Brain microvascular endothelial cell (primary cell): Measurements from ENCODE around the gene KCNE5.
"Not testable (repeated sequence)": the region's sequence is repeated elsewhere in the genome, so short reads cannot be mapped to it uniquely, and the experiment has no call there.

Experiments
- DNase-seq: peaks from one replicate; pipeline ENCODE4 v3.0.0-alpha.2; 2020
- H3K27ac ChIP-seq: fragments of 250-450 bp; sonication (Bioruptor Pico); 2 replicates; pipeline ENCODE4 v1.5.1; 2020; ENCODE audit warnings: mild to moderate bottlenecking, moderate library complexity
- H3K27me3 ChIP-seq: fragments of 250-450 bp; sonication (Bioruptor Pico); replicated peaks from 2 replicates; pipeline ENCODE4 v1.5.1; 2020; ENCODE audit warnings: mild to moderate bottlenecking
- H3K36me3 ChIP-seq: fragments of 250-450 bp; sonication (Bioruptor Pico); replicated peaks from 2 replicates; pipeline ENCODE4 v1.5.1; 2020; ENCODE audit warnings: mild to moderate bottlenecking
- H3K4me3 ChIP-seq: 2 replicates; pipeline ENCODE4 v1.5.1; 2011; ENCODE audit warnings: low read depth, mild to moderate bottlenecking, control low read depth, low read length, moderate library complexity
- CTCF ChIP-seq: IDR thresholded peaks from 2 replicates; pipeline ENCODE4 v1.5.1; 2011; ENCODE audit warnings: low read depth, mild to moderate bottlenecking, moderate library complexity, low read length, control low read depth, inconsistent platforms; ENCODE audit errors: missing control alignments
- in situ Hi-C: cut with HindIII; loops from 2 replicates; pipeline ENCODE4 v1.10.0; 2017; ENCODE audit warnings: low sequenced_read_pairs, low pct_ligation_motif_present

Gene KCNE5

DNA sequence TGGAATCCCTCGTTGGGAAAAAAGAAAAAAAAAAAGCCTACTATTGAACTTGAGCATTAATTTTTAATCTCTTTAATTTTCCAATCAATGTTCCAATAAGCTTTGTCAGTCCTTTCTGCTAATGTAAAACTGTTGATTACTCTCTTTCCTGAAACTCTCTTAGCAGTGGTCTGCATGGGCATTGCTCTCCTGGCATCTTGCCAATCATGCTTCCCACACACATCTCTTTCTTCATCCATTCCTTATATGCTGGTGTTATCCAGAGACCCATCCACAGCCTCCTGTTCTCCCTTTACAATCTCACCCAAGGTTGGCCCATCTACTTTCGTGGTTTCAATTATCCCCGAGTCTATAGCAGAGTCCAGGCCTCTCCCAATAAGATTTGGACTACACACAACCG is 31.8 kb upstream of the KCNE5 start:
- H3K27ac ChIP-seq = no peak overlapping the region
- H3K4me3 ChIP-seq = no peak overlapping the region
- DNase-seq = no peak
- no peak for TF ChIP-seq CTCF
- in situ Hi-C loops = no loop called here
- H3K36me3 ChIP-seq = peaks cover 8% of the 10 kb centered on the region
- no peaks in the 10 kb centered on the region for H3K27me3 ChIP-seq

GRCh38 chrX:109655502-109656201 is 30.7 kb upstream of the KCNE5 start:
- no peak for TF ChIP-seq CTCF
- Histone ChIP-seq H3K4me3 (no peak overlapping the region), H3K27me3 (no peaks in the 10 kb centered on the region), H3K27ac (no peak overlapping the region), H3K36me3 (peaks cover 8% of the 10 kb centered on the region)
- no peak for DNase-seq
- in situ Hi-C loops = no loop called here

DNA sequence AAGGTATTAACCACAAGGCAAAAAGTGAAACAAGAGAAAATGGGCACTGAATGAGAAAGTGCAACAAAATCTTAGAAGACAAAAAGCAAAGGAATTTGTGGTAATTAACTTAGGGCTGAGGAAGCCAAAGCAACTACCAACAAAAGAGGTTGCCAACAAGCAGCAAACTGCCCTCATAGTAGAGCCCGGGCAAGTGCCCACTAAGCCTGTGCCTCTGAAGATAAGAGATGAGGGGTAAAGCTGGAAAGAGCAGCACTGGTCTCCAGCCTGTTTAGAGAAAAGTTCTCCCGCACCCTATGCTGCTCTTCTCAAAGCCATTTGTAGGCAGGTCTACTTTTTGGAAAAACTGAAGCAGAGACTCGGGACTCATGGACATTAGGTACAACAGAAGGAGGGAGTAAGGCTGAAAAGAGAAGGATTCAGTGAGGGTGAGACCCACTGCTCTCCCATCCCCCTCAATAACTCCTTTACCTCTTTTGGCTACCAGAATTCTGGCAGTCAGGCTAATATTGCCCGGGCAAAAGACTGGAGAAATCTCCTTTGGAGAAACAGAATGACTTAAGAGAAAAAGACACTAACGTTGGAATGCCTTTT is 29.6 kb upstream of the KCNE5 start:
- in situ Hi-C loops = no loop called here
- Histone ChIP-seq H3K36me3 (peaks cover 8% of the 10 kb centered on the region), H3K27ac (no peak overlapping the region), H3K27me3 (no peaks in the 10 kb centered on the region), H3K4me3 (no peak overlapping the region)
- no peak for TF ChIP-seq CTCF
- DNase-seq = no peak

- H3K4me3 ChIP-seq = not testable (repeated sequence)
Observed at GRCh38 chrX:109644671-109645070, 19.7 kb upstream of the KCNE5 start.

DNA sequence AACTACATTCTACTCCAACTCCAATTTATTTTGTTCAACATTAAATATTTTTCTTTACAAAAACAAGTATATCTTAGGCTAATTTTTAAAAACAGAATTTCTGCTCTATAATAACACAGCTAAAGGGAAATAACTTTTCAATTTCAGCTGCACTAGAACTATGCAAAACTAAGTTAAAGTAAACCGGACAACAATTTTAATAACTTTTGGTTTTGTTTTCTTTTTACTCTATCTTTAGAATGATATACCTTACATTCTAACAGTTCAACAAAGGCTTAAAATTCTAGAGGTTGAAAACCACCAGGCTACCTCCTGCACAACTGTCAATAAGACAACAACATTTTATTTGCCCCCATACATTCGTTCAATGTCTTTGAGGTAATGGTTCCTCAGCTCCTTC is 18.7 kb upstream of the KCNE5 start:
- in situ Hi-C loops = no loop called here
- H3K36me3 ChIP-seq = no peaks in the 10 kb centered on the region
- no peak for DNase-seq
- H3K27ac ChIP-seq = no peak overlapping the region
- TF ChIP-seq CTCF = no peak
- no peaks in the 10 kb centered on the region for H3K27me3 ChIP-seq
- H3K4me3 ChIP-seq = no peak overlapping the region

More at GRCh38 chrX:109644671-109645070, 19.7 kb upstream of the KCNE5 start:
- H3K27ac ChIP-seq, DNase-seq, in situ Hi-C loops, H3K36me3 ChIP-seq, H3K27me3 ChIP-seq: not testable (repeated sequence)

DNA sequence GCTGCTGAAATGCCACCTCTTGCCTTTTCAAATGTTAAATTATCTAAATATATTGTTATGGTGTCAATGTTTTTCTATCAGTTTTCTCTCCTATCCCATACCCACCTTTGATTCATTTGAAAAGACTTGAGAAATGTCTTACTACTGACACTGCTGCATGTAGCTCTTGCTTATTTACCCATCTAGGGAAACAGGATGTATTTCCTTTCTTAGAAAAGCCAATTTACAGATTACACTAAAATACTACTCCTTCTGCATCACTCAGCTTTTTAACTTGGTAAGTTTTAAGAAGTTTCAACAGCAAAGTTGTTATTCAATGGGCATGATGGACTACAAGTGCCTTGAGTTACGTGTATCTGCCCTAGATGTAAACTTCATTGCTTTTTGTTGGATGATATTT is 13.2 kb upstream of the KCNE5 start:
- H3K4me3 ChIP-seq = no peak overlapping the region
- in situ Hi-C loops = no loop called here
- H3K36me3 ChIP-seq = no peaks in the 10 kb centered on the region
- H3K27me3 ChIP-seq = no peaks in the 10 kb centered on the region
- no peak for TF ChIP-seq CTCF
- H3K27ac ChIP-seq = no peak overlapping the region
- DNase-seq = no peak

DNA sequence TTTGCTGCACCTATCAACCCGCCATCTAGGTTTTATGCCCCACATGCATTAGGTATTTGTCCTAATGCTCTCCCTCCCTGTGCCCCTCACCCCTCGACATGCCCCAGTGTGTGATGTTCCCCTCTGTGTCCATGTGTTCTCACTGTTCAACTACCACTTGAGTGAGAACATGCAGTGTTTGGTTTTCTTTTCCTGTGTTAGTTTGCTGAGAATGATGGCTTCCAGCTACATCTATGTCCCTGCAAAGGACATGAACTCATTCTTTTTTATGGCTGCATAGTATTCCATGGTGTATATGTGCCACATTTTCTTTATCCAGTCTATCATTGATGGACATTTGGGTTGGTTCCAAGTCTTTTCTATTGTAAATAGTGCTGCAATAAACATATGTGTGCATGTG is 12.5 kb upstream of the KCNE5 start:
- H3K4me3 ChIP-seq, H3K27me3 ChIP-seq, H3K27ac ChIP-seq, DNase-seq, in situ Hi-C loops, H3K36me3 ChIP-seq: not testable (repeated sequence)
